Stimulated activated effector memory CD8-positive, alpha-beta T cell treated with anti-CD3 and anti-CD28 coated beads, Interleukin-12 subunit alpha, Interleukin-12 subunit beta, amount 100 ng/mL, for 72 hours (primary cell): Measurements from ENCODE around the gene TRA2B.
"Not testable (repeated sequence)": the region's sequence is repeated elsewhere in the genome, so short reads cannot be mapped to it uniquely, and the experiment has no call there.

Experiments
- ATAC-seq: fragments of 150-1000 bp; cut with Tn5 transposase; 2 replicates; pipeline ENCODE4 v1.10.0; 2021
- DNase-seq, 2 donors: peaks; one replicate each; pipeline ENCODE4 v3.0.0; 2021 to 2022; ENCODE audit warnings: low spot score in 2 of 2
- H3K27ac Mint-ChIP-seq: one replicate; pipeline ENCODE4 v1.8.0; 2022; ENCODE audit warnings: mild to moderate bottlenecking, mixed read lengths
- H3K36me3 Mint-ChIP-seq: one replicate; pipeline ENCODE4 v1.8.0; 2022; ENCODE audit warnings: mild to moderate bottlenecking, mixed read lengths
- H3K4me1 Mint-ChIP-seq: one replicate; pipeline ENCODE4 v1.8.0; 2022; ENCODE audit warnings: mixed read lengths
- H3K4me3 Mint-ChIP-seq: one replicate; pipeline ENCODE4 v1.8.0; 2022; ENCODE audit warnings: mild to moderate bottlenecking, mixed read lengths
- H3K9me3 Mint-ChIP-seq: one replicate; pipeline ENCODE4 v1.8.0; 2022; ENCODE audit warnings: mixed read lengths

TRA2B gene

DNA sequence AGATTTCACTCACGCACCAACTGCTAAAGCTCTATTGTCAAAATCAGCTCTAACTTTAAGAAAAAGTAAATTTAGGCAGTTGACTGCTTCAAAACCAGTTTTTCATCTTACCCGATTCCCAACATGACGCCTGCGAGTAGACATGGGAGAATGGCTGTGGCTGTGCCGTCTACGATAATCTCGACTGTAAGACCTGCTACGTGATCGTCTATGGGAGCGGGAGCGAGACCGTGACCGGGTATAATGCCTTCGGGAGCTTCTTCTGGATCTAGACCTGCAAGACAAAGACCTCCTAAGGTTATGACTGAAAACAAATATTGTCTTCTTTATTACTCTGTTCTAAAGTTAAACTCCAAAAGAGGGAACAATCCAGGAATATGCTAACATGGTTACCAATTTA is 12.5 kb downstream of the TRA2B start:
- H3K9me3 Mint-ChIP-seq = no peaks in the 10 kb centered on the region
- DNase-seq (no peak), ATAC-seq (no peak)
- H3K4me3 Mint-ChIP-seq = no peak overlapping the region
- peaks cover 61% of the 10 kb centered on the region for H3K4me1 Mint-ChIP-seq
- peaks cover 100% of the 10 kb centered on the region for H3K36me3 Mint-ChIP-seq
- peak overlapping the region; percentile 100 for H3K27ac Mint-ChIP-seq

DNA sequence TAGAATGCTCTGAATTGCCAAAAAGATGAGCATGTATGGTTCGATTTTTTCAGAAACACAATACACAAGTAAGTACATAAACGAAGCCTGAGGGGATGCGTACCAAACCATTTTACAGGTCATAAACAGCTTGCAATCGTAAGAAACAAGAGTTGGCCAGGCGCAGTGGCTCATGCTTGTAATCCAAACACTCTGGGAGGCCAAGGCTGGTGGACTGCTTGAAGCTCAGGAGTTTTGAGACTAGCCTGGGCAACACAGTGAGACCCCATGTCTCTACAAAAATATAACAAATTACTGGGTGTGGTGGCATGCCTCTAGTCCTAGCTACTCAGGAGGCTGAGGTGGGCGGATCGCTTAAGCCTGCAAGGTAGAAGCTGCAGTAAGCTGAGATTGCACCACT is 13.4 kb downstream of the TRA2B start:
- Mint-ChIP-seq H3K4me3 (no peak overlapping the region), H3K27ac (peak overlapping the region; percentile 100), H3K9me3 (no peaks in the 10 kb centered on the region), H3K36me3 (peaks cover 100% of the 10 kb centered on the region), H3K4me1 (peaks cover 51% of the 10 kb centered on the region)
- ATAC-seq (no peak), DNase-seq (no peak)

DNA sequence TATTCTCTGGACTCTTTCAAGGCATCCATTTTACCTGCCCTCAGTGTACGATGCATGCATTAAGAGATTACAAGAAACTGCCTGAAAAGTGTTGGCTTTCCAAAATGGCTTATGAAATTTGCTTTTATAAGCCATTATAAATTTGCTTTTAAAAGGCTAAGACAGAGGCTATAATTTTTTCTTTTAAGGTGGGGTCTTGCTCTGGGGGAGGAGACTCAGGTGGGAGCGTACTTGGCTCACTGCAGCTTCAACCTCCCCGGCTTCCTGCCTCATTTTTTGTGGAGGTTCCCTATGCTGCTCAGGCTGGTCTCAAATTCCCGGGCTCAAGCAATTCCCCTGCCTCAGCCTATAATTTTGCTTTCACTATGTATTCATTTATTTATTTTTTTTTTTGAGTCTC is 17.6 kb downstream of the TRA2B start:
- H3K27ac Mint-ChIP-seq = peak overlapping the region; percentile 34
- H3K36me3 Mint-ChIP-seq = peaks cover 100% of the 10 kb centered on the region
- no peak for ATAC-seq
- H3K9me3 Mint-ChIP-seq = no peaks in the 10 kb centered on the region
- H3K4me1 Mint-ChIP-seq = peaks cover 9% of the 10 kb centered on the region
- no peak overlapping the region for H3K4me3 Mint-ChIP-seq
- no peak for DNase-seq

DNA sequence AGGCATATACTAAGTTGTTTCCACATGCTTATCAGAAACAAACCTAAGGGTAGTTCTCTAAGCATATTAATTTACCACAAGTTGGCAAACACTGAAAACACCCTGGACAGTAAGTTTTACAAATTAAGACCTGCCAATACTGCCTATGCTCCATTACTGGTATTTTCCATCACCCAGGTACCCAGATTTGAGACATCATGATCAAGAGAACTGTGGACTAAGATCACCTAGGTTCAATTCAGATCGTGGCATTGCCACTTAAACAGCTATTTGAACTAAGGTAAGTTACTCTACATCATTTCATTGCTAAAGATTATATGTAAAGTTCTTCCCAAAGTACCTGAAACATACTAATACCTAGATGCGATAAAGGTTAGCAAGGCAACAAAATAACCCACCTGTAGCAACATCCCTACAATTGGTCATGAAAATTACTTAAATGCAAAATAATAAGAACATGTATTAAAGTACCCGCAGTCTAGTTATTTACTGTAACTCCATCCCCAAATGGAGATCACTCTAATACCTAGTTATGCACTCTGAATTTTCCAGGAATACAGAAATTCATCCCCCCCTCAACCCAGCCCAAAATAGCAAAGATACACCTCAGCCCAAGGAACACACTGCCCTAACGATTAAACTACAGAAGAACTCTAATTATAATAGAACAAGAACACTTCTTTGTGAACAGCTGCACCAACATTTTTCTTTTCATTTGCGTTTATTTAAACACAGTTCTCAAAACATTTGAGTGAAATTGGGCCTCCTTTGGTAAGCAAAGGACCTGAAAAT is 21.6 kb downstream of the TRA2B start:
- H3K27ac Mint-ChIP-seq = peak overlapping the region; percentile 69
- no peak for ATAC-seq
- DNase-seq = no peak
- no peak overlapping the region for H3K4me3 Mint-ChIP-seq
- no peaks in the 10 kb centered on the region for H3K9me3 Mint-ChIP-seq
- no peaks in the 10 kb centered on the region for H3K4me1 Mint-ChIP-seq
- H3K36me3 Mint-ChIP-seq = peaks cover 100% of the 10 kb centered on the region

DNA sequence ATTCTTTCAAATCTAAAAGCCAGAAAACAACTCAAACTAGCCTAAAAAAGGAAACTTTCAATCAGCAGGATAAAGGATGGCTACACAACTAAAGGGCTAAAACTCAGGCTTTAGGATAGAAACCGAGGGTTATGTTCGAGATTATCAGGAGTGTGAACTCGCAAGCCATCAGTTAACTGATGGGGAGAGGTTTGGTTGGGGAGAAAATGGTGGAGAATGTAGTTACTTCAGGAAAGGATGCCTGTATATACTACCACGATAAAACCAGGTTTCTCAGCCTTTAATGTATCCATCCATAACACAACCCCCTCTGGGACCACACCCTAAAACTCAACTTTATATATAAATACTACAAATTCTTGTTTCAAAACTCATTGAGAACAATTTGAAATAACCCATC is 22.2 kb downstream of the TRA2B start:
- Mint-ChIP-seq H3K27ac (peak overlapping the region; percentile 69), H3K36me3 (peaks cover 98% of the 10 kb centered on the region), H3K4me1 (no peaks in the 10 kb centered on the region), H3K9me3 (no peaks in the 10 kb centered on the region), H3K4me3 (no peak overlapping the region)
- no peak for ATAC-seq
- no peak for DNase-seq

DNA sequence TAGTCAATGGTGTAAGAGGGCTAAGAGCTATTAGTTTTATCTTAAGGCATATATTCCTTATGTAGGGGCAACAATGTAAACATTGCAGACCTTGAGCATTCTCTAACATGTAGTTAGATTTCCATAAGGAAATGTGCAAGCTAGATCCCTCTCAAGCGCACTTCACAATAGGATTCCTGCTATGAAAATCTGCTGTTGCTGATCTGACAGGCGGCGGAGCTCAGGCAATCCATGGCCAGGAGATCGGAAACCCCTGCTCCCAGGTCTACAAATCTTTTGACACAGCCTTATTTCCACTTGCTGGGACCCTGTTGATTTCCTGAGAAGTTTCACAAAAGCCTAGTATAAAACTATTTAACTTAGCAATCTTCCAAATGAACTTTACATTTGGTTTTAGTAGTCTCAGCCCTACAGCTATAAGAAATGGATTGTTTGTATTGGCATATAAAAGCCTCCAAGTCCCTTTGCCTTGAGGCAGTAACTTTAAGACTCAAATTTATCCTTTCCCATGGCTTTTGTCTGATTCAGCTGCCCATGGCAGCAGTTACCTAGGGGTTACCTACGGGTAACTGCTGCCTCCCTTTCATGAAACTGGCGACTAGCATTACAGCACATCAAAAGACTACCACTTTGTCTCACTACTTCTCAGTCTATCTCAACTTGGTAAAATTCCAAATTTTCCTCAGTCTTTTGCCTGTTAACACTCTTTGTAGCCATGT is 22.7 kb downstream of the TRA2B start:
- Mint-ChIP-seq H3K4me1 (no peaks in the 10 kb centered on the region), H3K9me3 (peaks cover 2% of the 10 kb centered on the region), H3K36me3 (peaks cover 98% of the 10 kb centered on the region), H3K27ac (peak overlapping the region; percentile 69), H3K4me3 (no peak overlapping the region)
- no peak for DNase-seq
- no peak for ATAC-seq

DNA sequence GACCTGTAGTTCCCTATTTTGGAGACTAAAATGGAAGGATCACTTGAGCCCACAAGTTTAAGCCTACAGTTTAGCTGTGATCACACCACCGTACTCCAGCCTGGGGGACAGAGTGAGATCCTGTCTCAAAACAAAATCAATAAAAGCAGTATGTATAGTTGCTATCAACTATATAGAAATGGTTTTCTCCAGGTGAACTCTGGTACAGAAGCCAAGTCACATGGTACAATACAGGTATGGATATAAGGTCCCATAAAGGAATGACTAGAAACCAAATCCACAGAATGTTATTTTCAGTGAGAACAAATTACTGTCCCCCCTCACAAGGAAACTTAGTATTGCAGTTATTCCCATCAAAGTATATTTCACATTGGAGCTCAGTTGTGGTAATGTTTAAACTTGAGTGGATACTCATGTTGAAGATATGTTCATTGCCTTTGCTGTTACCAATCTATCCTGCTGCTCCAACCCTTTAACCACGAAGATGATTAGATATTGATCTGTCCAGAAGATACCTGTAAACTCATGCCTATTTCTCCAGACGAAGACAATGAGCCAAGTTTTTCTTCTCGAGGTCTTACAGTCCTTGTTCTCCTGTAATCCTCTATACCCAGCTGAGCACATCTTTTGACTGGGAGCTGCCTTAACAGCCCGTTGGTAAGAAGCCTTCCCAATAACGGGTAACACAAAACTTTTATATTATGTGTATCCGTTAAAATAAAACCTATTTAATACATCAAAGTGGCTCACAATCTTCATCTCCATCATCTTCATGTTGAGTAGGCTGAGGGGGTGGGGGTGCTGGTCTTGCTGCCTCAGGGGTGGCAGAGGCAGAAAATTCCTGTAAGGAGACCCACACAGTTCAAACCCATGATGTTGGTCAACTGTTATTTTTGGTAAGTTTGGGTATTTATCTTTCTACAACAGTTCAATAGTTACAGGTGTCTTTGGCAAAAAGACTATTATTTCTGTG is 24.6 kb downstream of the TRA2B start:
- peak overlapping the region; percentile 81 for H3K27ac Mint-ChIP-seq
- H3K9me3 Mint-ChIP-seq = peaks cover 2% of the 10 kb centered on the region
- ATAC-seq = peak; percentile 41
- H3K4me3 Mint-ChIP-seq = no peak overlapping the region
- no peak for DNase-seq
- H3K4me1 Mint-ChIP-seq = no peaks in the 10 kb centered on the region
- H3K36me3 Mint-ChIP-seq = peaks cover 81% of the 10 kb centered on the region

DNA sequence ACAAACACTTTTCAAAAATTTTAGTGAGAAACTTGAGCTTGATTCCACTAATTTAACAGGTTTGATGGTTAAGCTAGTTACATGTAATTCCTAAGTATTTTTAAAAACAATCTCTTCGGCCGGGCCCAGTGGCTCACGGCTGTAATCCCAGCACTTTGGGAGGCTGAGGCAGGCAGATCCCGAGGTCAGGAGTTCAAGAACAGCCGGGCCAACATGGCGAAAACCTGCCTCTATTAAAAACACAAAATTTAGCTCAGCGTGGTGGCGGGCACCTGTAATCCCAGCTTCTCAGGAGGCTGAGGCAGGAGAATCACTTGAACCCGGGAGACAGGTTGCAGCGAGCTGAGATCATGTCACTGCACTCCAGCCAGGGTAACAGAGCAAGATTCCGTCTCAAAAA is 25.3 kb downstream of the TRA2B start:
- no peak for ATAC-seq
- H3K36me3 Mint-ChIP-seq = peaks cover 74% of the 10 kb centered on the region
- DNase-seq = no peak
- H3K4me1 Mint-ChIP-seq = no peaks in the 10 kb centered on the region
- H3K9me3 Mint-ChIP-seq = peaks cover 2% of the 10 kb centered on the region
- no peak overlapping the region for H3K27ac Mint-ChIP-seq
- H3K4me3 Mint-ChIP-seq = no peak overlapping the region

DNA sequence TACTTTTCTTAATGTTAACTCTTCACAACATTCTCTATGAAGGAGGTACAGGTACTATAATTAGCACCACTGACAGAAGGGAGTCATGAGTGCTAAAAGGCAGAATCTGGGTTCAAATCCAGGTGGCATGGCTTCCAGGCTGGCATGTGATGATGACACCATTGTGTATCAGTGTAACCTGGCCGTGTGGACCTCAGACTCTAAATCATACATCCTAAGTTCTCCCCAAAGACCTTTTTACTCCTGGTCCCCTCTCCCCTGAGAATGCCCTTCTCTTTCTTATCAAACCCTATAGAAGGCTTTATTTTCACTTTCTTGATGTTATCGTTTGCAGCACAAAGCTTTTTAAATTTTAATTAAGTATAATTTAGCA is 26.8 kb downstream of the TRA2B start:
- not testable (repeated sequence) for H3K4me1 Mint-ChIP-seq, DNase-seq, H3K4me3 Mint-ChIP-seq, ATAC-seq, H3K9me3 Mint-ChIP-seq
- Mint-ChIP-seq H3K36me3 (peaks cover 59% of the 10 kb centered on the region), H3K27ac (peak overlapping the region; percentile 62)

DNA sequence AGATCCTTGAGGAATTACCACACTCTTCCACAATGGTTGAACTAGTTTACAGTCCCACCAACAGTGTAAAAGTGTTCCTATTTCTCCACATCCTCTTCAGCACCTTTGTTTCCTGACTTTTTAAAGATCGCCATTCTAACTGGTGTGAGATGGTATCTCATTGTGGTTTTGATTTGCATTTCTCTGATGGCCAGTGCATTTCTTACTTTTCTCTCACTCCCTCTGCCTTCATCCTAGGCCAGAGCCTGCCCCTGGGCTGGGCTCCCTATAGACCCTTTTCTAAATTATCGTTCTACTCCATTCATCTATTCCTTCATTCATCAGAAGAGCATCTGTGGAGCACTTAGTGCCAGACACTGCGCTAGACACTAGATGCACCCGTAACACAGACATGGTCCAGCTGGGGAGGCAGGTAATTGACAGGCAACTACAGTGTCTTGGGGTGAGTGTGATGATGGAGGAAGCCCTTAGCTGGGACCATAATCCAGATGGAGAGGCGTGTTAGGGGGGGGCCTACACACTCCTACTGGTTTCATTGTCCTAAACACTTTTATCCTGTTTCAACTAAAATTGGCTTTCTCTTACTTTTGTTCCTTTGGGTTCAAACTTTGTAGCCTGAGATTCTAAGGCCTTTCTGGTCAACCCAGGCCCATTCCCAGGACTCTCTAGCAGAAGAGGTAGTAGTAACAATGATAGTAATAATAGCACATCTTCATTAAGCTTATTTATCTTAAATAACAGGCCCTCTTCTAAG is 27.3 kb downstream of the TRA2B start:
- not testable (repeated sequence) for H3K4me1 Mint-ChIP-seq, H3K9me3 Mint-ChIP-seq, H3K4me3 Mint-ChIP-seq, DNase-seq
- peaks cover 54% of the 10 kb centered on the region for H3K36me3 Mint-ChIP-seq
- H3K27ac Mint-ChIP-seq = peak overlapping the region; percentile 66
- peak; percentile 33 for ATAC-seq

DNA sequence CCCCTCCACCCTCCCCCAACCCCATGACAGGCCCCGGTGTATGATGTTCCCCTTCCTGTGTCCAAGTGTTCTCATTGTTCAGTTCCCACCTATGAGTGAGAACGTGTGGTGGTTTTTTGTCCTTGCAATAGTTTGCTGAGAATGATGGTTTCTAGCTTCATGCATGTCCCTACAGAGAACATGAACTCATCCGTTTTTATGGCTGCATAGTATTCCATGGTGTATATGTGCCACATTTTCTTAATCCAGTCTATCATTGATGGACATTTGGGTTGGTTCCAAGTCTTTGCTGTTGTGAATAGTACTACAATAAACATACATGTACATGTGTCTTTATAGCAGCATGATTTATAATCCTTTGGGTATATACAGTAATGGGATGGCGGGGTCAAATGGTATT is 27.9 kb downstream of the TRA2B start:
- not testable (repeated sequence) for ATAC-seq, H3K9me3 Mint-ChIP-seq, H3K4me1 Mint-ChIP-seq, H3K4me3 Mint-ChIP-seq, DNase-seq
- Mint-ChIP-seq H3K27ac (peak overlapping the region; percentile 66), H3K36me3 (peaks cover 48% of the 10 kb centered on the region)

DNA sequence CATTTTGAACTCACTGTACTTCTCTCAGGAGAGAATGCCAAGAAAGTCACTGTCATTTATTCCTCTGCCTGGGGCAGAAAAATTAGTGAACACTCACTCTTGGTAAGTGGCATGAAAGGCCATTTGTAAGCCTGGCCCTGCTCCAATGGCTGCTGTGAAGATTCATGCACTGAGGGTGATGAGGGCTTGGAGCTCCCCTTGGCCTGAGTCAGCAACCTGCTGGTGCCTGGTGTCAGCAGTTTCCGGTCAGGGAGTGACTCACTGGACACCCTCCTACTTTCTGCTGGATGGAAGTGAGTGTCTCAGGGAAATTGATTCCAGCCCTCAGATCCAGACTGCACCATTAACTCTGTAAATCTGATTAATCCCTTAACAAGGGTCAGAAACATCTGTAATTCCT is 37.6 kb downstream of the TRA2B start:
- Mint-ChIP-seq H3K4me1 (no peaks in the 10 kb centered on the region), H3K4me3 (no peak overlapping the region), H3K9me3 (peaks cover 3% of the 10 kb centered on the region), H3K36me3 (no peaks in the 10 kb centered on the region), H3K27ac (no peak overlapping the region)
- no peak for DNase-seq
- peak; percentile 72 for ATAC-seq

DNA sequence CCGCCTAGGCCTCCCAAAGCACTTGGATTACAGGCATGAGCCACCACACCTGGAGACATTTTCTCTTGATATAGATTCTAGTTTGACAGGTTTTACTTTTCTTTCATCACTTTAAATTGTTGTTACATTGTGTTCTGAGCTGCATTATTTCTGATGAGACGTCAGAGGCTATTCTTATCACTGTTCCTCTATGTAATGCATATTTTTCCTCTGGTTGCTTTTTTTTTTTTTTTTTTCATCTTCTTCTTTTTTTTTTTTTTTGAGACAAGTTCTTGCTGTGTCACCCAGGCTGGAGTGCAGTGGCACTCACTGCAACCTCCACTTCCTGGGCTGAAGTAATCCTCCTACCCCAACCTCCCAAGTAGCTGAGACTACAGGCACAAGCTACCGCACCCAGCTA is 41.2 kb downstream of the TRA2B start:
- Mint-ChIP-seq H3K4me3 (no peak overlapping the region), H3K4me1 (no peaks in the 10 kb centered on the region), H3K36me3 (no peaks in the 10 kb centered on the region), H3K9me3 (peaks cover 3% of the 10 kb centered on the region), H3K27ac (no peak overlapping the region)
- ATAC-seq (no peak), DNase-seq (no peak)

DNA sequence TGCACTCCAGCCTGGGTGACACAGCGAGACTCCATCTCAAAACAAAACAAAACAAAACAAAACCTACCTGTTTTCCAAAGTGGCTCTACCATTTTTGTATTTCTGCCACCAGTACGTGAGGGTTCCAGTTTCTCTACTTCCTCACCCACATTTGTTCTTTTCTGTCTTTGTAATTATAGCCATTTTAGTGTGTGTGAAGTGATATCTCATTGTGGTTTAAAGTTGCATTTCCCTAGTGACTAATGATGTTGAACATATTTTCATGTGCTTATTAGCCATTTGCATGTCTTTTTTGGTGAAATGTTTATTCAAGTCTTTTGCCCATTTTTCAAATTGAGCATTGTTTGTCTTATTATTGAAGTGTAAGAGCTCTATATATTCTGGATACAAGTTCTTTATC is 50.7 kb downstream of the TRA2B start:
- Mint-ChIP-seq H3K36me3 (no peaks in the 10 kb centered on the region), H3K4me1 (no peaks in the 10 kb centered on the region), H3K4me3 (no peak overlapping the region), H3K9me3 (no peaks in the 10 kb centered on the region), H3K27ac (no peak overlapping the region)
- no peak for DNase-seq
- ATAC-seq = no peak

DNA sequence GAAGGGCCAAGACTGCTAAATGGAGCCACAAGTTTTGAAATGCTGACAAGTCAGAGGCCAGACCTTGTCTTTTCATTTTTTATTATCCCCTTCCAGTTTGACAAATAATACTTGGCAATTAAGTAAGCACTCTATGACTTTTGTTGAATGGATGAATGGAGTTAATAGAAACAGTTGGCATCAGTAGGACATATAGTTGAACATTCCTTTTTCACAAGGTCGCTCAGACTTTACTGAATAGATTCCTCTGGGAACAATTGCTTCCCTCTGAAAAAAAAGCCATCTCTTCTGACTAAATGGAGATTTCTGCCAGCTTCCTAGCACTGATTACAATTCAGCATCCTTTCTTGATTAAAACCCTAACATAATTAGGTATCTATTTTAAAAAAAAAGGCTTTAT is 53.2 kb downstream of the TRA2B start:
- Mint-ChIP-seq H3K4me1 (no peaks in the 10 kb centered on the region), H3K27ac (no peak overlapping the region), H3K9me3 (no peaks in the 10 kb centered on the region), H3K36me3 (no peaks in the 10 kb centered on the region), H3K4me3 (no peak overlapping the region)
- ATAC-seq (no peak), DNase-seq (no peak)
